ENCODE data around the gene FAM162B. TPM values are rescaled to one million over a fixed set of nuclear protein-coding genes. Genes with fewer than 3 reads are reported as not detected.

FAM162B gene
- total RNA-seq, 4 donors from 2014 or later: 0.59 to 46.6 (median 14.6) TPM

GRCh38 chr6:116793224-116793623, 27.7 kb upstream of the FAM162B start:
- TF ChIP-seq POLR2A (IDR thresholded peaks at IDR 0.05): no peak
- TF ChIP-seq CTCF (IDR thresholded peaks at IDR 0.05): no peak
- Histone ChIP-seq H3K27me3 (no peaks in the 10 kb centered on the region), H3K4me1 (no peaks in the 10 kb centered on the region), H3K36me3 (no peaks in the 10 kb centered on the region), H3K9me3 (no peaks in the 10 kb centered on the region), H3K27ac (no peak overlapping the region), H3K4me3 (no peak overlapping the region)
- no peak for DNase-seq
- intact Hi-C loops (cut with DNase I; ENCODE audit: low total_unique reads): no loop called here

- intact Hi-C loops (cut with DNase I; ENCODE audit: low total_unique reads): no loop called here
- H3K4me1 ChIP-seq: no peaks in the 10 kb centered on the region
- no peak overlapping the region for H3K27ac ChIP-seq
- TF ChIP-seq CTCF (IDR thresholded peaks at IDR 0.05) (no peak), POLR2A (IDR thresholded peaks at IDR 0.05) (no peak)
- H3K4me3 ChIP-seq: no peak overlapping the region
- DNase-seq: no peak
- no peaks in the 10 kb centered on the region for H3K27me3 ChIP-seq
- no peaks in the 10 kb centered on the region for H3K9me3 ChIP-seq
- H3K36me3 ChIP-seq: no peaks in the 10 kb centered on the region
Measured at GRCh38 chr6:116783852-116784251, 18.3 kb upstream of the FAM162B start.

GRCh38 chr6:116779573-116780164, 14.2 kb upstream of the FAM162B start:
- intact Hi-C loops (cut with DNase I; ENCODE audit: low total_unique reads): no loop called here
- no peak for TF ChIP-seq POLR2A (IDR thresholded peaks at IDR 0.05)
- peak; percentile 10 to 34 (median 14) for TF ChIP-seq CTCF (IDR thresholded peaks at IDR 0.05)
- no peak overlapping the region for H3K4me3 ChIP-seq
- no peaks in the 10 kb centered on the region for H3K27me3 ChIP-seq
- H3K4me1 ChIP-seq: no peaks in the 10 kb centered on the region
- H3K36me3 ChIP-seq: no peaks in the 10 kb centered on the region
- H3K9me3 ChIP-seq: no peaks in the 10 kb centered on the region
- H3K27ac ChIP-seq: no peak overlapping the region
- DNase-seq: no peak

DNA sequence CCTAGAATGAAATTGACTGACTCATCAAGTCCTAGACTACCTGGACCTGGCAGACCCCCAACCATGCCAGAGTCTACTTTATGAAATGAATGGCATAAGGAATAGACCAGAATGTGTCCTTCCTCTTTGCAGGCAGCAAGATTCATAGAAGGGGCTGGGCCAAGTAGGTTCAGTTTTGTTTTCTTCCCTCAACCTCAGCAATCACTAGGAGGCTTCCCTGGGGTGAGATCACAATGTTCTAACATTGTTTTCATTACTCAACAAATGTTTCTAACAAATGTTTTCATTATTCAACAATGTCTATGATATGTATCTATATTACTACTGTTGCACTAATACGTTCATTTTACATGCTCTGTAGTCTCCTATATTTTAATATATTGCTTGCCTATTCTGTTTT, 8.4 kb upstream of the FAM162B start:
- H3K27ac ChIP-seq: no peak overlapping the region
- H3K27me3 ChIP-seq: no peaks in the 10 kb centered on the region
- H3K9me3 ChIP-seq: no peaks in the 10 kb centered on the region
- intact Hi-C loops (cut with DNase I; ENCODE audit: low total_unique reads): no loop called here
- H3K4me3 ChIP-seq: no peak overlapping the region
- no peak for TF ChIP-seq CTCF (IDR thresholded peaks at IDR 0.05)
- H3K4me1 ChIP-seq: no peaks in the 10 kb centered on the region
- no peak for DNase-seq
- no peaks in the 10 kb centered on the region for H3K36me3 ChIP-seq

DNA sequence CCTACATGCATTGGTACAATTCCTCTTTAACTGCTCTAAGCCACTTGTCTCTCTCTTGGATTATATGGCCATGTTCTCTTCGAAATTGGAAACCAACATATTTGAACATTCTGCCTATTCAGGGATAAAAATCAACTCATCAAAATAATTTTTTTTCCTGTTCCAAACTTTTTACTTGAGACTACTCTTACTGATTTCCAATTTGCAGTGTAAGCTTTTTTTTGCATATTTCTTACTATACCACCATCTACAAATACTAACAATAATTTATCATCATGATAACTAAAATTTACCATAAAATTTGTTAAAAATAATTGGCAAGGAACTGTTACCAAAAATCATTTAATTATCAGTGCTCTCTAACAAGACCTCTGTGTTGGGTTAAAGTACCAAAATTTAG, 6.9 kb upstream of the FAM162B start:
- TF ChIP-seq POLR2A (IDR thresholded peaks at IDR 0.05) (no peak), CTCF (IDR thresholded peaks at IDR 0.05) (no peak)
- no peak for DNase-seq
- Histone ChIP-seq H3K4me3 (no peak overlapping the region), H3K27ac (no peak overlapping the region), H3K27me3 (no peaks in the 10 kb centered on the region), H3K36me3 (no peaks in the 10 kb centered on the region), H3K9me3 (no peaks in the 10 kb centered on the region), H3K4me1 (no peaks in the 10 kb centered on the region)
- intact Hi-C loops (cut with DNase I; ENCODE audit: low total_unique reads): no loop called here
